HG02852 (cell line): ENCODE measurements around the gene ACTRT2.

Experiments used
- ATAC-seq: cut with Tn5 transposase; IDR thresholded peaks from one replicate; pipeline ENCODE4 v1.9.1; 2021; ENCODE audit warnings: mild to moderate bottlenecking, moderate library complexity; ENCODE audit not compliant: unreplicated experiment

Gene ACTRT2

DNA sequence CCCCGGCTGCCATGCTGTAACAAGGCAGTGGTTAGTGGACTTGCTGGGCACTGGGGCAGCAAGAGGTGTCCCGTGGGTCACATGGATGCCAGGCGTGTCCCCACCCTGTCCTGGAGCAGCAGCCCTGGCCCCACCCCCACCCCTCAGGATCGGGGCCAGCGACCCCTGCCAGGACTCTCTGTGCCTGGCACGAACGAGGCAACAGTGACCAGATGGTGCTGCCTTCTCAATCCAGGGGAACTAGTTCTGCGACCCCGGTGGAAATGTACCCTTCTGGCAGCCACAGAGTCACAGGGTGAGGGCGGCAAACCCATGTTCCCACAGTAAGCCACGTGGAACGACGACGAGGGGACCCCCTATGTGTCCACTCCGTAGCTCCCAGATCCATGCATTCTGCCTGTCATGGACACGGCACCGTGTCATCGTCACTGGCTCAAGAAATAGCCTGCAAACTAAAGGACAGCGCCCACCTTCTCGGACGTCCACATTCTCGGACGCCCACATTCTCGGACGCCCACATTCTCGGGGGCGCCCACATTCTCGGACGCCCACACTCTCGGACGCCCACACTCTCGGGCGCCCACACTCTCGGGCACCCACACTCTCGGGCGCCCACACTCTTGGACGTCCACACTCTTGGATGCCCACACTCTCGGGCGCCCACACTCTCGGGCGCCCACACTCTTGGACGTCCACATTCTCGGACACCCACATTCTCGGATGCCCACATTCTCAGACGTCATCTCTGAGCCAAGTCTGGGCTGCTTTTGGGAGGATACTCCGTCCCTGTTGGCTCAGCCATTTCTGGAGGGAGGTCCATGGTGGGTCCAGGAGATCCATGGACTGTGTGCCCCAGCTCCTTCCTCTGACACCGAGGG is 19.6 kb upstream of the ACTRT2 start:
- no peak for ATAC-seq

DNA sequence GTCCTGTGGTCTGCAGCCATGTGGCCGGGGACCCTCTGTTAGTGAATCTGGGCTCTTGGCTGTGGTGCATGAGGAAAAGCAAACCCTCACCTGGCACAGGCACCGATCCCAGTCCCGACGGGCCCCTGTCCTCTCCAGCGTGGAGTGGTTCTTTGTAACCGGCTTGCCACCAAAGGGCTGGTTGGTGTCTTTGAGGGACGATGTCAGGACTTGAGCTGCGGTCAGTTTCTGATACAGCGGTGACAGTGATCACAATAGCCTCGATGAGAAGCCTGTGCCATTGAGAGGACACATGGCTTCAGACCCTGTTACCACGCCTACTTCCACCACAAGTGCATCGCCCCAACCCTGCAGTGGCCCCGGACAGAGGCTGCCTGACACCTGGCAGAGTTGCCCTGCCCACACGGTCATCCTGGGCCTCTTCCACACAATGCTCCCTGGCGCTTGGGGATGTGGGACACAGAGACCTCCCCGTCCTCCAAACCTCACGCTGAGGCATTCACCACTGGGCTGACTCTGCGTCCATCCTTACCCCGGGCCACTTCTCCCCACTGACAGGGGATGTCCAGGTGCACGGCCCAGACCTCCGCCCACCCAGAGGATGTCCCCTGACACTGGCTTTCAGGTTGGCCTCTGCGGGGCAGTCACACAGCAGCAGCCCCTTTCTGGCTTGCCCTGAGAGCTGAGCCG is 18.8 kb upstream of the ACTRT2 start:
- ATAC-seq, result no peak

DNA sequence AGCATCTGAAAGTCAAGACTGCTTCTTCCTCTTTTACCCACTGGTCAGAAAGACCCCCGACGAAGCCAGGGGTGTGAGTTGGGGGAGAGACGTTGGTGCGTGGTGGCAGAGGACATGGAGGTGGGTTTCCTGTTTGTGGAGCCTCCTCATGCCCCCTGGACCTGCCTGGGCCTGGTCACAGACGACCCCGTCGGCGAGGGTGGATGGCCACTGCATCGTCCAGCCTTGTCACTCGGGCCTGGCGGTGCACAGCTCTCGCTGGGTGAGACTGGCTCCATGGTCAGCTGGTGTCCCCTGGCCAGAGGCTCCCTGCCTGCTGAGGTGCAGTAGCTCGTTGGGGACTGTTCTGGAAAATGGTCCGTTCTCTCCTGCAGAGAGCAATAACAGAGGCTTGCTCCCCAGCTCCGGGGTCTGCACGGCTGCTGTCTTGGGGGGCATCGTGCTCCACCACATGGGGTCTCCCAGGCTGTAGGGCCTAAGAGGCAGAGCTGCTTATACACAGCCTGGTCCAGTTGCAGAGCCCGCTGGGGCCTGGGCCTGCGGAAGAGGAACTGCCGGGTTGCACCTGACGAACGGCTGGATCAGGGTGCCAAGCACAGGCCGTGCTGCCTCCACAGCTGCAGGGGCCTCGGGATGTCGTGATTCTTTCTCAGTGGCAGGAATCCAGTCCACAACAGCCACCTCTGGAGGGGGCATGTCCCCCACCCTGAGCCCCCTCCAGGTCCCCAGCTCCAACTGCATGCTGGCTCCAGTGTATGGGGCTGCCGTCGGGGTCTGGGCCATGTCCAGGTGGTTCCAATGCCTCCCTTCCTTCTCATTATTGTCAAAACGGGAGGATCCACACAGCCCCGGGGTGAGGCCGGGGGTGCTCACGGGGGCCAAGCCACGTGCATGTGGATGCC is 18.0 kb upstream of the ACTRT2 start:
- no peak for ATAC-seq

DNA sequence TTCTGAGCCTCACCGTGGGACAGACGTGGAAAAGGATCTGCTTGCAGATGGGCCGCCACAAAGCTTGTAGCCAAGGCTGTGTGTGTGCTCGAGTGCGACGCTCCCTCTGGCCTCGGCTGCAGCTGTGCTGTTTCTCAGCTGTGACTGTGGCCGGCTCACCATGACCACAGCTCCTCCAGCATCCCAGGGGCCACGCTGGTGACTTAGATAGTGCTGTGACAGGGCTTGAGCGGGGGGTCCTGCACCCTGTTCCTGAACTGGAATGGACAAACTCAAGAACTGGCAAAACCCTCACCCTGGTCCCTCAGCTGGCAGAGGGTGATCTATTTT is 17.4 kb upstream of the ACTRT2 start:
- no peak for ATAC-seq

DNA sequence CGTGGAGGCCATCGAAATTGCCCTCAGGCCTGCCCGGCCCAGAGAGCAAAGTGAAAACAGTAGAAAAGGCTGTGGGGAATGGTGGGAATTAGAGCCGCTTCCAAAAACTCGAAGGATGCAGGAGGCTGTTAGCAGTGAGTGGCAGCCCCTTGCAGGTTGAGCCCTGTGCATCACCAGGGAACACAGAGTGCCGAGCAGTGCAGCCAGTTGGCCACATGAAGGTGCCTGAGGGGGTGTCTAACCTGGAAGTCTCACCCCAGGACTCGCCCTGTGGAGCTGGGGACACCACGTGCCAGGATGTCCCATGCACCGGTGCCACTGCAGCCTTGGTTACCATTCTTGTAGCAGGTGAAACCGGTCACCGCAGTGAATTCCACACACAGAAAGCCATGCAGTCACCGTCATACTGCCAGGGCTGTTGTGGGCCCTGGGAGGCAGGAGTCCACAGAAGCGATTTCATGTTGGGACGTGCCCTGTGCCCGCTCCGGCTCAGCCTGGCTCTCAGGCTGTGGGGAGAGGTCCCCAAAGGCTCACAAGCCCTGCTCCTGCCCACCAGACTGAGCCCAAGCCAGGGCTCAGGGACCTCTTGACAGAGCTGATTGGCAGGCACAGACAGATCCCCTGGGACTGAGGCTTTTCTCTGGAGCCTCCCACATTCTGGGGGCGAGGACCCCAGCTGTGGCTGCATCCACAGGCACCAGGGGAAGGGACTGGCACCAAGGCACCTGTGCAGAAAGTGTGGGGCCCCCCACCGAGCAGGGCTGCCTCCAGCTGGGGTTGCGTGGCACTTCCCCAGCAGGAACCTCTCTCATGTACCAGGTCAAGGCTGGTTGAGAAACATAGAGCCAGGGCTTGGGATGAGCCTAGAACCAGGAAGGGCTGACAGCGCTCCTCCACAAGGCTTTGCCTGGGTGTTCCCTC is 16.7 kb upstream of the ACTRT2 start:
- ATAC-seq, result no peak

DNA sequence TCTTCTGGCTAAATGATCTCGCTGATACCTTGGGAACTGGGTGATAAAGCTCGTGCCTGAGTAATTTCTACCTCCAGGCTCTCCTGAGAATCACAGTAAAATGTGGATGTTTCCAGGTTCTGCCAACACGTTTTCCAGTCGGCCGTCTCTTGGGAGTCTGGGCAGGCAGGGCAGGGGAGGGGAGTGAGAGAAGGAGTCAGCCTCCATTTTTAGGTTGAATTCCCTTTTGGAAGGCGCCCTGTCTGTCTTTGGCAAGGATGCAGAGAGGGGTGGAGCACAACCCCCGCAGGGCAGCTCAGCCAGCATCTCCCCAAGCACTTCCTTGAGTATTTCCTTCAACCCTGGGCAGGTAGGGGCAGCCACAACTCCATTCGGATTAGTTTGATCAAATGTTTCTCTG is 15.5 kb upstream of the ACTRT2 start:
- ATAC-seq, result no peak

DNA sequence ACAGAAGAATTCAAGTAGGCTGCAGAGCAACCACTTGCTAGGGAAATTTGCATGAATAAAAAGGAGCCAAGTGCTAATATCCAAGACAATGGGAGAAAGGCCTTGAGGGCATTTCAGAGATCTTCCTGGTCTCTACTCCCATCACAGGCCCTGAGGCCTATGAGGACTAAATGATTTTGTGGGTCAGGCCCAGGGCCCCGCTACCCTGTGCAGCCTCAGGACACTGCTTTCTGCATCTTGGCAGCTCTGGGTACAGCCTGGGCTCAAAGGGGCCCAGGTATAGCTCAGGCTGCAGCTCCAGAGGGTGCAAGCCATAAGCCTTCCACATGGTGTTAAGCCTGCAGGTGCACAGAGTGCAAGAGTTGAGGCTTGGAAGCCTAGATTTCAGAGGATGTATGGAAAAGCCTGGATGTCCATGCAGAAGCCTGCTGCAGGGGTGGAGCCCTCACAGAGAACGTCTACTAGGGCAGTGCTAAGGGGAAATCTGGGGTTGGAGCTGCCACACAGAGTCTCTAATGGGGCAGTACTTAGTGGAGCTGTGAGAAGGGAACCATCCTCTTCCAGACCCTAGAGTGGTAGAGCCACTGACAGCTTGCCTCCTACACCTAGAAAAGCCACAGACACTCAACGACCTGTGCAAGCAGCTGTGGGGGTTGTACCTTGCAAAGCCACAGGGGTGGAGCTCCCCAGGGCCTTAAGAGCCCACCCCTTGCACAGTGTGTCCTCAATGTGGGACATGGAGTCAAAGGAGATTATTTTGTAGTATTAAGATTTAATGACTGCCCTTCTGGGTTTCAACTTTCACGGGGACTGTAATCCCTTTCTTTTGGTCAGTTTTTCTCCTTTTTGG is 13.7 kb upstream of the ACTRT2 start:
- ATAC-seq, result no peak

DNA sequence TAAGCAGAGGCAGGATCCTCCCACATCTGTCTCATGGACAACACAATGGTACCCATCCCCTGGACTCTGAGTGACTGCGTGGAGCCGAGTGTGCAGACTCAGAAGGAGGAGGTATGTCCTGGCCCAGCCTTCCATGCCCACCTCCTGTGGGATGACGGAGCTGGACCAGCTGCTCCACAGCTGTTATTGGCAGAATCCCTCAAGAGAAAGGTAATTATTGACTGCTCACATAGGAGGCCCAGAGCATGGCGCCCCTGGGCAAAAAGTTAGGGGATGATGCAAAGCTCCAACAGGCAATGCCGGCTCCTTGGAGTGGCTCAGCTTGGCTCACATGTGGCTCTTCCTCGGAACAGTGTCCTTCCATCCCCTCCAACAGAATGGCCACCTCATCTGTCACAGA is 12.2 kb upstream of the ACTRT2 start:
- ATAC-seq, result no peak

DNA sequence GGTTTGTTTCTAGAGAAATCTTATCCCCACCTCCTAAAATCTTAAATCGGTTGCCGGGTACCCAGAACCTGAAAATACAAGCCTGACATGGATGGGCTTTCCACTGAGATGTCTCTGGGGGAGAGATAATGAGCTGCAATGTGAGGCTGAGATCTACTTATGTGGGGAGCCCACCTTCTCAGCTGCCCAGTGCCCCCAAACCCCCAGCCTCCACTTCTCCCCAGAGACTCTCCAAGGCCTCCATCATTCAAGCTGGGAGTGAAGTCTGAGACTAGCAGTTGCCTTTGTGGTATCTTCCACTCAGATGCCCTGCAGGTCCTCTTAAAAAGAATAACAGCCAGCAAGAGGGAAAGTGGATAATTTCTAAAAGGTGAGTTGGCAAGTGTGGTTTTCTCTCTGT is 11.7 kb upstream of the ACTRT2 start:
- ATAC-seq, result no peak

DNA sequence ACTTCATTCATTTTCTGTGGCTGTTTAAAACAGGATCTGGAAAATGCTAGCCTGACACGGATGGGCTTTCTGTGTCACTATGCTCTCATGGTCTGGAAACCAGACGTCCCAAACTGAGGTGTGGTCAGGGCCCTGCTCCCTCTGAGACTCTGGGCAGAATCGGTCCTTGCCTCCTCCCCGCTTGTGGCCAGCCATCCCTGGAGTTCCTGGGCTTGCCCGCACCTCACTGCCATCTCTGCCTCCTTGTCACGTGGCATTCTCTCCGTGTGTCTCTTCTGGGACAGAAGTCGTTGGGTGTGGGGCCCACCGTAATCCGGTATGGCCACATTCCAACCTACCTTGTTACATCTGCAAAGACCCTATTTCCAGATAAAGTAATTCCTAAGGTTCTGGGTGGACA is 10.1 kb upstream of the ACTRT2 start:
- no peak for ATAC-seq

DNA sequence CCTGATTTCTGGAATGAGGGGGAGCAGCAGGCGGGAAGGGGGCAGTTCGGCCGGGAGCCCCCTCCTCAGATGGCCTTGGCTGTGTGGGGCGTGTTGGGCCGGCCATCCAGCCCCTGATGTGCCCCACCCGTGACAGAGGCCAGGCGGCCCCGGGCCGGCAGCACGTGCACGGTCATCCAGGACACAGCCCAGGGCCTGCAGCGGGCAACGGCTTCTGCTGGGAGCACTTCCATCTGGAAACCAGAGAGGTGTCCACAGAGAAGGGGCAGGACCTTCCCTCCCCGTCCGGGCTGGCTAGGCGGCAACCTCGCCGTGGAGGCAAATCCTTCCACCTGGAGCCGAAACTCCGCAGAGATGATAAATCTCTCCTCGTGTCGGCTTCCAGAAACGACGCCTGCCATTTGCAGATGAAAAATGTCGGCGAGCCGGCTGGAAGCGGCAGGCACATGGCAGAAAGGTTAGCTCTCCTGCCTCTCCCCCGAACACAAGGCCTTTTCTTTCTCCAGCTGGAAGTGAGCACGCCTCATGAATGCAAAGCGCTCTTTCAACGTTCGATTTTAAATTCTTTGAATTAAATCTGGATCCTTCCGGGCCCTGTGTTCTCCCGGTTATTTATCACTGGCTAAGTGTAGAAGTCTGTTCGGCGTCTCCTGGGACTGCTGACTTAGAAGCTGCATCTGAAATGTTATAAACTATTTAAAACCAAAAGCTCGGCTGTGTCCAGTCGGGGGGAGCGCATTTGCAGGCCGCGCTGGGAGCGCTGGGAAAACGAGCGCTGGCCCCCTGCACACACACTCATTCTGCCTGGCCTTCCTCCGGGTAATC is 9.4 kb upstream of the ACTRT2 start:
- ATAC-seq, result no peak

DNA sequence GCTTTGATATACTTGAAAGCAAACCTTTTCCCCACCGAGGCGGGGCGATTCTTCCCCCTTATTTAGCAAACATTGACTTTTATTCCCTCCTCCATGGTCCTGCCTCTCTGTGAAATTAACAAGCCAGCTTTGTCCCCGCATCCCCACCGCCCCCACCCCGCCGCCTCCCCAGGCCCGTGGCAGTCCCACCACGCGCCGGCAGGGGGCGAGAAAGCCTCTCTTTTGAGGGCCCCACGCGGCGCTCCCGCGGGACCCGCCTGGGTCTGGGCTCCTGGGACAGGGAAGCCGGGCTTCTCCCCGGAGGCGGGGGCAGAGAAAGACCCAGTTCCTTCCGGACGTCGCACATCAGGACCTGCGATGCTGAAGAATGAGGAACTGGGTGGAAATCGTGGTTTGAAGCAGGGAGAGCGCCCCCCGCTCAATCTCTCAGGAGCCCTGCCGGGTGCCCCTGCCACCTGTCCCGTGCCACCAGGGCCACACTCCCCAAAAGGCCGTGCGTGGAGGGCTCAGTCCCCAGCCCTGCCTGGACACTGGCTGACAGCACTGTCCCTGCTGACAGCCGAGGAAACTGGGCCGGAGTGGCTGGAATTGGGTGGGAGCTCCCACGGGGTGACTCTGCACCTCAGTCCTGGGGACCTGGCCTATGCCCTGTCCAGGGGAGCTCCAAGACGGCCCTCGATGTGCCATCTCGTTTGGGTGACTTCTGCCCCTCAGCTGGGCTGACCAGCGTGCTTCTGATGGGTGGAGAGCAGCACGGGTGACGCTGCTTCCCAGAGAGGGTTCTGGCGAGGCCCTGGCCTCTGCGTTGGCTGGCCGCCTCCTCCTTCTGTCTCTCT is 8.6 kb upstream of the ACTRT2 start:
- ATAC-seq, result no peak

DNA sequence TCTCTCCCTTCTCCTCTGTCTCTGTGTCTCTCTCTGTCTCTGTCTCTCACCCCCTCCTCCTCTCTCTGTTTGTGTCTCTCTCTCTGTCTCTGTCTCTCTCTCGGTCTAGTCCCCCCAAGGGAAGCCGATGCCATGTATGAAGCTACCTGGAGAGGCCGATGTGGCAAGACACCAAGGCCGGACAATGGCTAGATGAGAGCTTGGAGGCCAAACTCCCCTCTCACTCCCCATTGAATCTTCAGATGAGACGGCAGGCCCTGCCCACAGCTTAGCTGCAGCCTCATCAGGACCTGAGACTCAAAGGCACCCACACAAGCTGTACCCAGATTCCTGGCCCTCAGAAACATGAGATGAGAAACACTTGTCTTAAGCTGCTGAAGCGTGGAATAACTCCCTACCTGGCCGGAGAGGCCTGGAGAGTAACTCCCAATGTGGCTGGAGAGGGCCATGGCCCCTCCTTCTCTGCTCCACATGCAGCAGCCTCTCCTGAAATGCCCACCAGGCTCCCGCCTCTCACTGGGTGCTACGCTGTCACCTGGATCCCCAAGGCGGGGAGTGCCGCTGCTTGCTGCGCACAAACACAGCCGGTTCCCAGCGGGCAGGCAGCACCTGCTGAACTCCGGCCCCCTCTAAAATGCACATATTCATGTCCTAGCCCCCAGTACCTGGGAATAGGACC is 7.8 kb upstream of the ACTRT2 start:
- ATAC-seq, result no peak

DNA sequence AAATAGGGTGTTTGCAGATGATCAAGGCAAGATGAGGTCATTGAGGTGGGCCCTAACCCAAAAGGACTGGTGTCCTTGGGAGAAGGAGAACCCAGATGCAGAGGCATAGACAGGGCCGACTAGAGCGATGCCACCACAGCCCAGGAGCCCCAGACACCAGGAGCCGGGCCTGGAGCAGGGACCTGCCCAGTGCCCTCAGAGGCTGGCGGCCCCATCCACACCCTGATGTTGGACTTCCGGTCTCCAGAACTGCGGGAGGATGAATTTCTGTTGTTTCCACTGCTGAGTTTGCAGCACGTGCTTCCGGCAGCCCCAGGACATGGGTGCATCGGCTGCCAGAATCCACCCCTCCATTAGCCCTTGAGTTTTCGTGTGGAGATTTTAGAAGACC is 7.2 kb upstream of the ACTRT2 start:
- ATAC-seq, result no peak

DNA sequence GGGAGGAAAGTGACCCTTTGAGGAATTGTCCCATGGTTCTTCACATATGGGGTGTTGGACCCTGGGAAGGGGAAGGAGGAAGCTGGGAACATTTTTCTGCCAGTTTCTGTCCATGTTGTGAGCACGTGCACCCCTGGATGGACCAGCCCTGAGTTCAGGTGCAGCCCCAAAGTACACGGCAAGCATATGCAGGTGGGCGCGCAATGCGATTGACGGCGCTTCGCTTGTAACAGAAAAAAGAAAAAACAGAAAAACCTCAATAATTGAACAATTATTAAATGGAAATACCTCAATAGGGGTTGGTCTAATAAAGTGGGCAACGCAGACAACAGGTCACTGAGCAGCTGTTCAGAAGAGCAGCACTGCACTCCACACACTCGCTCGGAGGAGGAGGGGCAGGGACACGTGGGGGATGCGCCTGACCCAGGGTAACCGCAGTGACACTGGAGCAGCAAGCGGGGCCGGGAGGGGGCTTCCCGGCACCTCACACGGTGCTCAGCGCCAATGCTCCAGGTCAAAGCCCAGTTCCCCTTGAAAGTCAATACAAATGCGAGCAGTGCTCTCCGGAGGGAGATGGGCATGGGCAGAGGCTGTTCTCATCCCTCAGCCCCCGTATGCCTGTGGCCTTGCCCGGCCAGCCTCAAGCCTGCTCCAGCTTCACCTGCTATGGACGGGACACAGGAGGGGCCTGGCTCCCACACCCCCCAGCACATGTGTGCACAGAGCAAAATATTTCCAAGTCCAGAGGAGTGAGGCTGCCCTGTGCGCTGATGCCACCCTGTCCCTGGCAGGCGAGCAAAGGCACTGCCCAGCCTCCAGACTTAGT is 6.6 kb upstream of the ACTRT2 start:
- ATAC-seq, result no peak

DNA sequence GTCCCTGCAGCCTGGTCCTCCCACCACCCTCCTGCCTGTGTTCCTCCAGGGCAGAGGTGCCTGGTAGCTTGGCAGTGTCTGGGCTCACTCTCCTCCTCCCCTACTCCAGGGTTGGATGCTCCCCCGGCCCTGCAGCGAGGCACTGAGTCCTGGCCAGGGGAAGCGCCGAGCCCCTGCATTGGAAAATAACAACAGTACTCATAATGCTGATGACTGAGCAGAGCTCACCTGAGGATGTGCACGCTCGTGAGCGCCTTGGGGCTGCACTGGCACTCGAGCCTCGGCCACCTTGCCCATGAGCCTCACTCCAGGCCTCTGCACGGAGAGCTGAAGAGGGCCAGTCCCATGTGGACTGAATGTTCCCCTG is 6.0 kb upstream of the ACTRT2 start:
- ATAC-seq, result no peak

DNA sequence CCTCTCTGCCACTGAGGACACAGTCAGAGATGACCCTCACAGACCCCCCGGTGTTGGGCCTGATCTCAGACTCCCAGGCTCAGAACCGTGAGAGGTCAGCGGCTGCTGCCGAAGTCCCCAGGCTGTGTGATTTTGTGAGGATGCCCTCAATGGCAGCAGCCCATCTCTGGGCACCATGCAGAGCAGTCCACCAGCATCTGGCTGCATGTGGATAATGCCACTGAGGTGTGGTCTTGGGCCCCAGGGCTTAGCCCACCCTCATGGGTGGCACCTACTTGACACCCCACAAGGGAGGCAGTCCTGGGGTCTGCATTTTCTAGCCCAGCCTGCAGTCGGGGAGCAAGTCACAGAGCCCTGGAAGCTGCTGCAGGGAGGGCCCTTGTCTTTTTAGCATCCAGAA is 5.5 kb upstream of the ACTRT2 start:
- no peak for ATAC-seq
